ENCODE results near the gene MSANTD1. TPM values are rescaled to one million over a fixed set of nuclear protein-coding genes. Genes with fewer than 3 reads are reported as not detected.

The MSANTD1 gene
- total and polyA plus RNA-seq, 10 of the 15 experiments (the other 5 are each of a cell fraction or from before 2014, with no cell fraction given) = 0.07 to 0.87 (median 0.22) TPM; not detected in 2

DNA sequence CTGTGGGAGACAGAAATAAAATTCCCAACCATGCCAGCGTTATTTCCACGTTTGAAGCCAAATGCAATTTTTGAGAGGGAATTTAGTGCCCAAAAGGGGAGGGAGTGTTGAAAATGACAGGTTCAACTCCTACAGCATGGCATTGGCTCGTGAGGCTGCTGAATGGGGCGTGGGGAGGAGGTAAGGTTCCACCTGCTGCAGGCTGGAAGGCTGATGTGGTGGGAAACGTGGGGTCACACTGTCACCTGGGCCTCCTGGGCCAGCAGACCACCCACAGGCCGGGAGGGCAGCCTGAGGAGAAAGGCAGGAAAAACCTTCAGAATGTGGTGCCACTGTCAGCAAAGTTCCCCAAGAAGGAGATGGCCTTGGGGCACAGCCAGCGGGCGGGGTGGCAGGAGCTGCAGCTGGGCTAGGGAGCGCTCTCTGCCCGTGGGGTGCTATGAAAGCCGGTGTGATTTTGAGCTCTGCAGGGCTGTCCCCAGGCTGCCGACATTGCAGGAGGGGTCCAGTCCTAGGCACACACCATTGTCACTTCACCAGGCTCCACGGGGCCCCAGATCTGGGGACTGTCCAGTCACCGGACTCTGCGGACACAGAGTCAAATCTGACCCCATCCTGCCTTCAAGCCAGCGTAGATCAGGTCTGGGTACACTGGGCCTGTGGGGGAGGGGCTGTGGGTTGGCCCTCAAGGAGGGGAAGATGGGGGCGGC, 19.6 kb downstream of the MSANTD1 start:
- no TSS peak for BruUV-seq (replicated peaks)
- H3K4me2 ChIP-seq (ENCODE audit: control insufficient read depth, insufficient read depth) = no peak overlapping the region
- TF ChIP-seq HDAC2 (IDR thresholded peaks at IDR 0.05) = no peak
- no peak for TF ChIP-seq FOS (IDR thresholded peaks at IDR 0.05; ENCODE audit: borderline replicate concordance, extremely low read depth, insufficient read length)
- no peak for TF ChIP-seq SMARCA5 (IDR thresholded peaks at IDR 0.05)
- TF ChIP-seq CBFB (IDR thresholded peaks at IDR 0.05; ENCODE audit: low read depth) = no peak
- no peak for TF ChIP-seq POLR2A (IDR thresholded peaks at IDR 0.05; ENCODE audit: low read depth, low read length)
- no peak for TF ChIP-seq ZZZ3 (IDR thresholded peaks at IDR 0.05; ENCODE audit: control insufficient read depth, insufficient read length, low read depth)
- no peak for TF ChIP-seq MTA2 (IDR thresholded peaks at IDR 0.05; ENCODE audit: low read depth)
- no peak for TF ChIP-seq SP1 (IDR thresholded peaks at IDR 0.05; ENCODE audit: low read depth, low read length)
- no peak for TF ChIP-seq BRCA1 (IDR thresholded peaks at IDR 0.05; ENCODE audit: low read depth, low read length)
- TF ChIP-seq RB1 (IDR thresholded peaks at IDR 0.05; ENCODE audit: borderline replicate concordance) = no peak
- TF ChIP-seq, protein P1, sequence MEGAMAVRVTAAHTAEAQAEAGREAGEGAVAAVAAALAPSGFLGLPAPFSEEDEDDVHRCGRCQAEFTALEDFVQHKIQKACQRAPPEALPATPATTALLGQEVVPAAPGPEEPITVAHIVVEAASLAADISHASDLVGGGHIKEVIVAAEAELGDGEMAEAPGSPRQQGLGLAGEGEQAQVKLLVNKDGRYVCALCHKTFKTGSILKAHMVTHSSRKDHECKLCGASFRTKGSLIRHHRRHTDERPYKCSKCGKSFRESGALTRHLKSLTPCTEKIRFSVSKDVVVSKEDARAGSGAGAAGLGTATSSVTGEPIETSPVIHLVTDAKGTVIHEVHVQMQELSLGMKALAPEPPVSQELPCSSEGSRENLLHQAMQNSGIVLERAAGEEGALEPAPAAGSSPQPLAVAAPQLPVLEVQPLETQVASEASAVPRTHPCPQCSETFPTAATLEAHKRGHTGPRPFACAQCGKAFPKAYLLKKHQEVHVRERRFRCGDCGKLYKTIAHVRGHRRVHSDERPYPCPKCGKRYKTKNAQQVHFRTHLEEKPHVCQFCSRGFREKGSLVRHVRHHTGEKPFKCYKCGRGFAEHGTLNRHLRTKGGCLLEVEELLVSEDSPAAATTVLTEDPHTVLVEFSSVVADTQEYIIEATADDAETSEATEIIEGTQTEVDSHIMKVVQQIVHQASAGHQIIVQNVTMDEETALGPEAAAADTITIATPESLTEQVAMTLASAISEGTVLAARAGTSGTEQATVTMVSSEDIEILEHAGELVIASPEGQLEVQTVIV (IDR thresholded peaks at IDR 0.05; ENCODE audit: borderline replicate concordance, partially characterized antibody) = no peak
- no peak for TF ChIP-seq BMI1 (IDR thresholded peaks at IDR 0.05; ENCODE audit: borderline replicate concordance)
- no peak for TF ChIP-seq NFYB (IDR thresholded peaks at IDR 0.05; ENCODE audit: insufficient read depth, low read depth, low read length)
- TF ChIP-seq, protein P2, sequence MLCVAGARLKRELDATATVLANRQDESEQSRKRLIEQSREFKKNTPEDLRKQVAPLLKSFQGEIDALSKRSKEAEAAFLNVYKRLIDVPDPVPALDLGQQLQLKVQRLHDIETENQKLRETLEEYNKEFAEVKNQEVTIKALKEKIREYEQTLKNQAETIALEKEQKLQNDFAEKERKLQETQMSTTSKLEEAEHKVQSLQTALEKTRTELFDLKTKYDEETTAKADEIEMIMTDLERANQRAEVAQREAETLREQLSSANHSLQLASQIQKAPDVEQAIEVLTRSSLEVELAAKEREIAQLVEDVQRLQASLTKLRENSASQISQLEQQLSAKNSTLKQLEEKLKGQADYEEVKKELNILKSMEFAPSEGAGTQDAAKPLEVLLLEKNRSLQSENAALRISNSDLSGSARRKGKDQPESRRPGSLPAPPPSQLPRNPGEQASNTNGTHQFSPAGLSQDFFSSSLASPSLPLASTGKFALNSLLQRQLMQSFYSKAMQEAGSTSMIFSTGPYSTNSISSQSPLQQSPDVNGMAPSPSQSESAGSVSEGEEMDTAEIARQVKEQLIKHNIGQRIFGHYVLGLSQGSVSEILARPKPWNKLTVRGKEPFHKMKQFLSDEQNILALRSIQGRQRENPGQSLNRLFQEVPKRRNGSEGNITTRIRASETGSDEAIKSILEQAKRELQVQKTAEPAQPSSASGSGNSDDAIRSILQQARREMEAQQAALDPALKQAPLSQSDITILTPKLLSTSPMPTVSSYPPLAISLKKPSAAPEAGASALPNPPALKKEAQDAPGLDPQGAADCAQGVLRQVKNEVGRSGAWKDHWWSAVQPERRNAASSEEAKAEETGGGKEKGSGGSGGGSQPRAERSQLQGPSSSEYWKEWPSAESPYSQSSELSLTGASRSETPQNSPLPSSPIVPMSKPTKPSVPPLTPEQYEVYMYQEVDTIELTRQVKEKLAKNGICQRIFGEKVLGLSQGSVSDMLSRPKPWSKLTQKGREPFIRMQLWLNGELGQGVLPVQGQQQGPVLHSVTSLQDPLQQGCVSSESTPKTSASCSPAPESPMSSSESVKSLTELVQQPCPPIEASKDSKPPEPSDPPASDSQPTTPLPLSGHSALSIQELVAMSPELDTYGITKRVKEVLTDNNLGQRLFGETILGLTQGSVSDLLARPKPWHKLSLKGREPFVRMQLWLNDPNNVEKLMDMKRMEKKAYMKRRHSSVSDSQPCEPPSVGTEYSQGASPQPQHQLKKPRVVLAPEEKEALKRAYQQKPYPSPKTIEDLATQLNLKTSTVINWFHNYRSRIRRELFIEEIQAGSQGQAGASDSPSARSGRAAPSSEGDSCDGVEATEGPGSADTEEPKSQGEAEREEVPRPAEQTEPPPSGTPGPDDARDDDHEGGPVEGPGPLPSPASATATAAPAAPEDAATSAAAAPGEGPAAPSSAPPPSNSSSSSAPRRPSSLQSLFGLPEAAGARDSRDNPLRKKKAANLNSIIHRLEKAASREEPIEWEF (IDR thresholded peaks at IDR 0.05; ENCODE audit: insufficient replicate concordance, low read depth, low read length) = no peak
- TF ChIP-seq, protein P3, sequence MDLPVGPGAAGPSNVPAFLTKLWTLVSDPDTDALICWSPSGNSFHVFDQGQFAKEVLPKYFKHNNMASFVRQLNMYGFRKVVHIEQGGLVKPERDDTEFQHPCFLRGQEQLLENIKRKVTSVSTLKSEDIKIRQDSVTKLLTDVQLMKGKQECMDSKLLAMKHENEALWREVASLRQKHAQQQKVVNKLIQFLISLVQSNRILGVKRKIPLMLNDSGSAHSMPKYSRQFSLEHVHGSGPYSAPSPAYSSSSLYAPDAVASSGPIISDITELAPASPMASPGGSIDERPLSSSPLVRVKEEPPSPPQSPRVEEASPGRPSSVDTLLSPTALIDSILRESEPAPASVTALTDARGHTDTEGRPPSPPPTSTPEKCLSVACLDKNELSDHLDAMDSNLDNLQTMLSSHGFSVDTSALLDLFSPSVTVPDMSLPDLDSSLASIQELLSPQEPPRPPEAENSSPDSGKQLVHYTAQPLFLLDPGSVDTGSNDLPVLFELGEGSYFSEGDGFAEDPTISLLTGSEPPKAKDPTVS (IDR thresholded peaks at IDR 0.05; ENCODE audit: low read depth, low read length) = no peak
- TF ChIP-seq RFX5 (IDR thresholded peaks at IDR 0.05; ENCODE audit: low read depth, low read length) = no peak

More for the DNA sequence above, 19.6 kb downstream of the MSANTD1 start:
- no peaks in the 10 kb centered on the region for H3K9me3 ChIP-seq (replicated peaks; ENCODE audit: control insufficient read depth, insufficient read depth, low read length)
- ChIA-PET SMC1A (ENCODE audit: uncharacterized antibody, unreplicated experiment) (no interaction called here), POLR2A (no interaction called here), RAD21 (ENCODE audit: unreplicated experiment) (no interaction called here), CTCF (no interaction called here)
- no peaks in the 10 kb centered on the region for H4K20me1 ChIP-seq (ENCODE audit: control insufficient read depth, insufficient read depth)
- intact Hi-C loops (cut with micrococcal nuclease; ENCODE audit: unreplicated experiment) (no loop called here), in situ Hi-C loops (cut with MboI) (no loop called here)
- no peak overlapping the region for H3K4me3 ChIP-seq
- WGBS (ENCODE audit: insufficient coverage, insufficient replicate concordance, low lambda C conversion rate, missing lambda C conversion rate) = 62% methylated on average over 17 of the region's 17 CpGs
- H3K36me3 ChIP-seq (ENCODE audit: control insufficient read depth in 2 of 2, insufficient read depth in 2 of 2, low read length in 1 of 2) = no peaks in the 10 kb centered on the region
- H3K79me2 ChIP-seq (ENCODE audit: control insufficient read depth, insufficient read depth, low read length) = no peaks in the 10 kb centered on the region
- no peak overlapping the region for H3K9ac ChIP-seq (ENCODE audit: control insufficient read depth, insufficient read depth, low read length)
- H2AFZ ChIP-seq (ENCODE audit: control insufficient read depth, low read depth, low read length) = no peak overlapping the region
- no peak for FAIRE-seq
- ATAC-seq = no peak
- no peaks in the 10 kb centered on the region for H3K27me3 ChIP-seq (replicated peaks in 1 of 2; ENCODE audit: control insufficient read depth in 2 of 2, insufficient read depth in 2 of 2, low read length in 1 of 2)
- no peak for DNase-seq (ENCODE audit: low read depth, low spot score)
- H3K4me1 ChIP-seq (ENCODE audit: control insufficient read depth, insufficient read depth, low read length) = no peaks in the 10 kb centered on the region
- no peak overlapping the region for H3K27ac ChIP-seq (ENCODE audit: control insufficient read depth, insufficient read depth)
